Body of pancreas (tissue), 4 donors: Measurements from ENCODE around the gene NEMF. TPM values are rescaled to one million over a fixed set of nuclear protein-coding genes. Genes with fewer than 3 reads are reported as not detected.
A peak's percentile ranks its signal among the peaks of the same experiment; 100 is the strongest.

ENCODE experiments used
- ATAC-seq: fragments of 150-250 bp; one replicate; pipeline ENCODE4 v1.9.1; 2016
- DNase-seq, 4 donors: peaks; one replicate each; pipeline ENCODE4 v3.0.0-alpha.2; 2019
- H3K27ac ChIP-seq, 4 donors: fragments of 200-600 bp; sonication (generic); 1 replicate in 3 of 4; 2 replicates in 1 of 4; pipeline versions ENCODE4 v1.5.1 to v1.6.1; 2016 to 2019; ENCODE audit warnings: mild to moderate bottlenecking in 1 of 4, mixed read lengths in 1 of 4, moderate library complexity in 1 of 4
- H3K27me3 ChIP-seq, 2 donors: fragments of 200-600 bp; sonication (generic); one replicate each; pipeline ENCODE4 v1.6.0; 2016; ENCODE audit warnings: mild to moderate bottlenecking in 1 of 2
- H3K36me3 ChIP-seq, 2 donors: fragments of 200-600 bp; sonication (generic); replicated peaks in 1 of 2; 2 replicates each; pipeline ENCODE4 v1.5.1; 2016; ENCODE audit warnings: low read depth in 2 of 2; ENCODE audit not compliant: insufficient read depth in 1 of 2
- H3K4me1 ChIP-seq: fragments of 200-600 bp; sonication (generic); one replicate; pipeline ENCODE4 v1.6.0; 2016
- H3K4me3 ChIP-seq, 2 donors: fragments of 200-600 bp; sonication (generic); 1 replicate in 1 of 2; 2 replicates in 1 of 2; pipeline ENCODE4 v1.5.1; 2016 to 2019
- H3K9me3 ChIP-seq, 3 donors: fragments of 200-600 bp; sonication (generic); 1 replicate in 2 of 3; 2 replicates in 1 of 3; pipeline ENCODE4 v1.5.1; 2016
- CTCF ChIP-seq, 7 experiments: fragments of 450-650 bp in 4 of 7; fragments of 200-600 bp in 3 of 7; sonication (generic) in 3 of 7; IDR thresholded peaks; one replicate each; pipeline ENCODE4 v1.5.1; 2016 to 2019; ENCODE audit warnings: antibody characterized with exemption in 7 of 7
- POLR2A ChIP-seq, 3 donors: fragments of 450-650 bp; IDR thresholded peaks; one replicate each; pipeline ENCODE4 v1.6.1; 2016; ENCODE audit warnings: antibody characterized with exemption in 3 of 3, mild to moderate bottlenecking in 2 of 3
- WGBS, 2 donors: methylation state at CpG; one replicate each; pipeline ENCODE4 v1.1.5; 2017; 5-methylcytosine and 5-hydroxymethylcytosine counted together
- intact Hi-C: fragments of 100-400 bp; cut with DNase I; formaldehyde crosslinking; loops from one replicate; pipeline ENCODE4 v1.15.1; 2023
- total RNA-seq, 2 donors: library from RNA; depleted of rRNA; stranded (reverse); fragments of >200 nt; gene quantifications; one replicate each; pipeline ENCODE4 v1.1.0, GENCODE V29; 2016

NEMF gene
- total RNA-seq, 2 donors from 2014 or later, result 56.3 to 106 TPM

GRCh38 chr14:49853572-49854375, 1.2 kb upstream of the NEMF start:
- Histone ChIP-seq H3K9me3 (no peaks in the 10 kb centered on the region), H3K27ac (peak overlapping the region in 1 of 4 donors; percentile 47), H3K4me3 (no peak overlapping the region), H3K36me3 (no peaks in the 10 kb centered on the region), H3K4me1 (peaks cover 32% of the 10 kb centered on the region), H3K27me3 (no peaks in the 10 kb centered on the region)
- TF ChIP-seq CTCF (IDR thresholded peaks at IDR 0.05) (peak; percentile 40 to 90 (median 82)), POLR2A (IDR thresholded peaks at IDR 0.05) (no peak)
- WGBS, 2 donors, result 11 to 20% methylated on average over 9 to 26 of the region's 27 CpGs
- DNase-seq (peak; percentile 76 to 84 (median 80)), ATAC-seq (peak; percentile 73)
- intact Hi-C loops, result no loop called here

- TF ChIP-seq CTCF (IDR thresholded peaks at IDR 0.05), result peak in 3 of 7 experiments; percentile 0 to 19 (median 3)
- TF ChIP-seq POLR2A (IDR thresholded peaks at IDR 0.05), result no peak
- Histone ChIP-seq H3K9me3 (no peaks in the 10 kb centered on the region), H3K36me3 (no peaks in the 10 kb centered on the region), H3K27me3 (no peaks in the 10 kb centered on the region), H3K27ac (peak overlapping the region; percentile 72 to 89 (median 84)), H3K4me1 (peaks cover 32% of the 10 kb centered on the region), H3K4me3 (peak overlapping the region; percentile 86 to 90)
- intact Hi-C loops, result no loop called here
- DNase-seq, result no peak
- no peak for ATAC-seq
- 1 to 2% methylated on average over 13 to 14 of the region's 14 CpGs for WGBS, 2 donors
Observed at GRCh38 chr14:49853158-49853477, 530 bp upstream of the NEMF start.

- DNase-seq (no peak), ATAC-seq (no peak)
- no peaks in the 10 kb centered on the region for H3K27me3 ChIP-seq
- peak overlapping the region in 3 of 4 donors; percentile 83 to 89 (median 85) for H3K27ac ChIP-seq
- H3K4me3 ChIP-seq, result peak overlapping the region; percentile 86 to 90
- WGBS, 2 donors, result 4% methylated on average over 7 of the region's 7 CpGs
- peaks cover 32% of the 10 kb centered on the region for H3K4me1 ChIP-seq
- TF ChIP-seq POLR2A (IDR thresholded peaks at IDR 0.05), result no peak
- TF ChIP-seq CTCF (IDR thresholded peaks at IDR 0.05), result no peak
- H3K9me3 ChIP-seq, result no peaks in the 10 kb centered on the region
- H3K36me3 ChIP-seq, result no peaks in the 10 kb centered on the region
- intact Hi-C loops, result no loop called here
Observed at GRCh38 chr14:49851813-49852212, 775 bp downstream of the NEMF start.

GRCh38 chr14:49849213-49849847, 3.3 kb downstream of the NEMF start:
- Histone ChIP-seq H3K36me3 (peaks cover 8 to 11% of the 10 kb centered on the region in 2 donors), H3K4me3 (no peak overlapping the region), H3K9me3 (no peaks in the 10 kb centered on the region), H3K27ac (no peak overlapping the region), H3K4me1 (peaks cover 32% of the 10 kb centered on the region), H3K27me3 (no peaks in the 10 kb centered on the region)
- TF ChIP-seq POLR2A (IDR thresholded peaks at IDR 0.05) (no peak), CTCF (IDR thresholded peaks at IDR 0.05) (no peak)
- DNase-seq (no peak), ATAC-seq (no peak)
- 79 to 83% methylated on average over 1 of the region's 1 CpG for WGBS, 2 donors
- intact Hi-C loops, result no loop called here
